Measurements from ENCODE around the gene PIAS3.

The PIAS3 gene

DNA sequence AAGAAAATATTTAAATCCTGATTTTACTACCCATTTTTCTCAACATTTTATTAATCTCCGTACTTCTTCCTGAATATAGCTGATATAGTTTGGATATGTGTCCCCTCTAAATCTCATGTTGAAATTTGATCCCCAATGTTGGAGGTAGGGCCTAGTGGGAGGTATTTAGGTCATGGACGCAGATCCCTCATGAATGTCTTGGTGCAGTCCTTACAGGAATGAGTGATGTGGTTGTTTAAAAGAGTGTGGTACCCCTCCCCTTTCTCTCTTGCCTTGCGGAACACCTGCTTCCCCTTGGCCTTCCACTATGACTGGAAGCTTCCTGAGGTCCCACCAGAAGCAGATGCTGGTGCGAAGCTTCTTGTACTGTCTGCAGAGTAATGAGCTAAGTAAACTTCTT, 52.5 kb downstream of the PIAS3 start:
- H3K4me3 ChIP-seq (ENCODE audit: low read depth, low read length), result no peak overlapping the region
- H3K4me2 ChIP-seq (ENCODE audit: low read length), result no peak overlapping the region
- H3K27ac ChIP-seq, result no peak overlapping the region
- peaks cover 8% of the 10 kb centered on the region for H3K4me1 ChIP-seq
- TF ChIP-seq, protein P1, sequence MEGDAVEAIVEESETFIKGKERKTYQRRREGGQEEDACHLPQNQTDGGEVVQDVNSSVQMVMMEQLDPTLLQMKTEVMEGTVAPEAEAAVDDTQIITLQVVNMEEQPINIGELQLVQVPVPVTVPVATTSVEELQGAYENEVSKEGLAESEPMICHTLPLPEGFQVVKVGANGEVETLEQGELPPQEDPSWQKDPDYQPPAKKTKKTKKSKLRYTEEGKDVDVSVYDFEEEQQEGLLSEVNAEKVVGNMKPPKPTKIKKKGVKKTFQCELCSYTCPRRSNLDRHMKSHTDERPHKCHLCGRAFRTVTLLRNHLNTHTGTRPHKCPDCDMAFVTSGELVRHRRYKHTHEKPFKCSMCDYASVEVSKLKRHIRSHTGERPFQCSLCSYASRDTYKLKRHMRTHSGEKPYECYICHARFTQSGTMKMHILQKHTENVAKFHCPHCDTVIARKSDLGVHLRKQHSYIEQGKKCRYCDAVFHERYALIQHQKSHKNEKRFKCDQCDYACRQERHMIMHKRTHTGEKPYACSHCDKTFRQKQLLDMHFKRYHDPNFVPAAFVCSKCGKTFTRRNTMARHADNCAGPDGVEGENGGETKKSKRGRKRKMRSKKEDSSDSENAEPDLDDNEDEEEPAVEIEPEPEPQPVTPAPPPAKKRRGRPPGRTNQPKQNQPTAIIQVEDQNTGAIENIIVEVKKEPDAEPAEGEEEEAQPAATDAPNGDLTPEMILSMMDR (IDR thresholded peaks at IDR 0.05), result no peak
- H3K9ac ChIP-seq, result no peak overlapping the region
- H3K79me2 ChIP-seq, result peaks cover 3% of the 10 kb centered on the region
- no peaks in the 10 kb centered on the region for H3K9me3 ChIP-seq (ENCODE audit: control insufficient read depth, low read length)
- H3K36me3 ChIP-seq (ENCODE audit: control insufficient read depth, insufficient read depth, low read length), result no peaks in the 10 kb centered on the region
- no peak overlapping the region for H2AFZ ChIP-seq
- no peaks in the 10 kb centered on the region for H3K27me3 ChIP-seq (ENCODE audit: control insufficient read depth, insufficient read depth, low read length)

DNA sequence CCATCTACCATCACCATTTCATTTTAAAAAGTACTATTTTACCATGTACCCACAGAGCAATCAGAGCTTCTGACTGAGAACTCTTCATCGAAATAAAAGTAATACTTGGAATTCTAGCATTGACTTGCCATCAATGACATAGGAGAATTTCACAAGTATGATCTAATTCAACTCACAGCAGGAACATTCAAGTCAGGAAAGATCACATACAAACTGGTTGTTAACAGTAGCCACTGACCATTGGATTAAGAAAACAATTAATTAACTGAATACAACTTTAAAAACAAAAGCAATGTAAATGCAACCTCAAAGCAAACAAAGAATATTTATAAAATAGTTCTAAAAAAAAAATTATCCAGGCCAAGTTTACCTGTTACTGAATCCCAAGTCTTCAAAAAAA, 53.8 kb downstream of the PIAS3 start:
- peaks cover 3% of the 10 kb centered on the region for H3K79me2 ChIP-seq
- H3K4me2 ChIP-seq (ENCODE audit: low read length), result no peak overlapping the region
- H3K27me3 ChIP-seq (ENCODE audit: control insufficient read depth, insufficient read depth, low read length), result no peaks in the 10 kb centered on the region
- H3K4me3 ChIP-seq (ENCODE audit: low read depth, low read length), result no peak overlapping the region
- H3K27ac ChIP-seq, result no peak overlapping the region
- no peak overlapping the region for H3K9ac ChIP-seq
- no peaks in the 10 kb centered on the region for H3K9me3 ChIP-seq (ENCODE audit: control insufficient read depth, low read length)
- H2AFZ ChIP-seq, result no peak overlapping the region
- H3K36me3 ChIP-seq (ENCODE audit: control insufficient read depth, insufficient read depth, low read length), result no peaks in the 10 kb centered on the region
- TF ChIP-seq, protein P1 (IDR thresholded peaks at IDR 0.05), result no peak
- H3K4me1 ChIP-seq, result peaks cover 8% of the 10 kb centered on the region

DNA sequence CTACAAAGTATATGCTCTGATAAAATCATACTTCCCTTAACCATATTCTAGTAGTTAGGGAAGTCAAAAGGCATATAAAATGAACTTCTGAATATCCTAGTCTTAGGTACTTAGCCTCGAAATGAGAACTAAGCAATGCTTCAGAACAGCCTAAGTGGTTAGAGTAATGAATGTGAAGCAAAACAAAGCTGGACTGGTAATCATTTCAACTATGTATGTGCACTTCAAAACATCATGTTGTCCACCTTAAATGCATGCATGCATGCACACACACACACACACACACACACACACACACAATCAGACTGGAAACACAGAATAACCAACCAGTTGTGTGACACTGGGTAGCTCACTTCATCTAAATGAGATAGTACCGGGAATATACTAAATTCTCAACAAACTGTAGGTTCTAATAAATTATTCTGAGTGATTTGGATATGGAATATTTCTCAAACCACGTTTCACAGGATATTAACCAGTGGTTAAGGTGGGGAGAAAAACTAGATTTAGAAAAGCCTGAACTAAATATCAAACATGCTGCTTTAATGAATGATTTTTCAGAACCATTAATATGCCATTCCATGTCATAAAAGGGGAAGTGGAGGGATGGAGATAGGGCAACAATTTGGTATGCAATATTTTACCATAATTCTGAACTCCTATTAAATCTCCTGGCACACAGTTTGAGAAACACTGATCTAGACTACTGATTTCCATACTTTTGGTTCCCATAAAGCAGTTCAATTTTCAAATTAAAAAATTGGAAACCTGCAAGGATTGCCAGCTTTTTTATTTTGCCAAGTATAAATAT, 54.4 kb downstream of the PIAS3 start:
- Histone ChIP-seq H3K27ac (peak overlapping the region; percentile 53), H3K79me2 (peaks cover 3% of the 10 kb centered on the region), H3K9me3 (ENCODE audit: control insufficient read depth, low read length) (no peaks in the 10 kb centered on the region), H3K4me2 (ENCODE audit: low read length) (peak overlapping the region; percentile 37), H3K27me3 (ENCODE audit: control insufficient read depth, insufficient read depth, low read length) (no peaks in the 10 kb centered on the region), H2AFZ (no peak overlapping the region), H3K36me3 (ENCODE audit: control insufficient read depth, insufficient read depth, low read length) (no peaks in the 10 kb centered on the region), H3K9ac (no peak overlapping the region), H3K4me1 (peaks cover 8% of the 10 kb centered on the region), H3K4me3 (ENCODE audit: low read depth, low read length) (peak overlapping the region; percentile 6)
- TF ChIP-seq, protein P1 (IDR thresholded peaks at IDR 0.05), result no peak

DNA sequence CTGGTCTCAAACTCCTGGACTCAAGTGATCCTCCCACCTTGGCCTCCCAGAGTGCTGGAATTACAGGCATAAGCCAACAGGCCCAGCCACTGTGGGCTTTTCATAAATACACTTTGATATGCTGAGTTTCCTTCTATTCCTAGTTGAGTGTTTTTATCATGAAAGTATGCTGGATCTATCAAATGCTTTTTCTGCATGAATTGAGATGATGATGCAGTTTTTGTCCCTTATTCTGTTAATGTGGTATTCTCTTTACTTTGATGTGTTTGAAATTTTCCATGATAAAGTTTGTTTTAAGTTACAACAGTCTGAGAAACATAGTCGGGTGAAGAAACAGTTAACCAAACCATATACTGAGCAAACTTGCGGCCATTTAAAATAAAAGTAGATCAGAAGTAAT, 59.1 kb downstream of the PIAS3 start:
- H3K4me3 ChIP-seq (ENCODE audit: low read depth, low read length), result no peak overlapping the region
- H3K4me2 ChIP-seq (ENCODE audit: low read length), result no peak overlapping the region
- peaks cover 8% of the 10 kb centered on the region for H3K4me1 ChIP-seq
- TF ChIP-seq, protein P1 (IDR thresholded peaks at IDR 0.05), result no peak
- no peaks in the 10 kb centered on the region for H3K27me3 ChIP-seq (ENCODE audit: control insufficient read depth, insufficient read depth, low read length)
- H3K9ac ChIP-seq, result no peak overlapping the region
- H2AFZ ChIP-seq, result no peak overlapping the region
- H3K36me3 ChIP-seq (ENCODE audit: control insufficient read depth, insufficient read depth, low read length), result no peaks in the 10 kb centered on the region
- H3K9me3 ChIP-seq (ENCODE audit: control insufficient read depth, low read length), result no peaks in the 10 kb centered on the region
- no peak overlapping the region for H3K27ac ChIP-seq
- peaks cover 17% of the 10 kb centered on the region for H3K79me2 ChIP-seq
